NCI-H2227 treated with DMSO at 0.1 percent for 48 hours (cell line): ENCODE results near the gene MYO18B.
"Not testable (repeated sequence)": the region's sequence is repeated elsewhere in the genome, so short reads cannot be mapped to it uniquely, and the experiment has no call there.

Experiments used
- DNase-seq: peaks from one replicate; lab custom pipeline; 2025; lab: John Stamatoyannopoulos, UW

The MYO18B gene, protein sequence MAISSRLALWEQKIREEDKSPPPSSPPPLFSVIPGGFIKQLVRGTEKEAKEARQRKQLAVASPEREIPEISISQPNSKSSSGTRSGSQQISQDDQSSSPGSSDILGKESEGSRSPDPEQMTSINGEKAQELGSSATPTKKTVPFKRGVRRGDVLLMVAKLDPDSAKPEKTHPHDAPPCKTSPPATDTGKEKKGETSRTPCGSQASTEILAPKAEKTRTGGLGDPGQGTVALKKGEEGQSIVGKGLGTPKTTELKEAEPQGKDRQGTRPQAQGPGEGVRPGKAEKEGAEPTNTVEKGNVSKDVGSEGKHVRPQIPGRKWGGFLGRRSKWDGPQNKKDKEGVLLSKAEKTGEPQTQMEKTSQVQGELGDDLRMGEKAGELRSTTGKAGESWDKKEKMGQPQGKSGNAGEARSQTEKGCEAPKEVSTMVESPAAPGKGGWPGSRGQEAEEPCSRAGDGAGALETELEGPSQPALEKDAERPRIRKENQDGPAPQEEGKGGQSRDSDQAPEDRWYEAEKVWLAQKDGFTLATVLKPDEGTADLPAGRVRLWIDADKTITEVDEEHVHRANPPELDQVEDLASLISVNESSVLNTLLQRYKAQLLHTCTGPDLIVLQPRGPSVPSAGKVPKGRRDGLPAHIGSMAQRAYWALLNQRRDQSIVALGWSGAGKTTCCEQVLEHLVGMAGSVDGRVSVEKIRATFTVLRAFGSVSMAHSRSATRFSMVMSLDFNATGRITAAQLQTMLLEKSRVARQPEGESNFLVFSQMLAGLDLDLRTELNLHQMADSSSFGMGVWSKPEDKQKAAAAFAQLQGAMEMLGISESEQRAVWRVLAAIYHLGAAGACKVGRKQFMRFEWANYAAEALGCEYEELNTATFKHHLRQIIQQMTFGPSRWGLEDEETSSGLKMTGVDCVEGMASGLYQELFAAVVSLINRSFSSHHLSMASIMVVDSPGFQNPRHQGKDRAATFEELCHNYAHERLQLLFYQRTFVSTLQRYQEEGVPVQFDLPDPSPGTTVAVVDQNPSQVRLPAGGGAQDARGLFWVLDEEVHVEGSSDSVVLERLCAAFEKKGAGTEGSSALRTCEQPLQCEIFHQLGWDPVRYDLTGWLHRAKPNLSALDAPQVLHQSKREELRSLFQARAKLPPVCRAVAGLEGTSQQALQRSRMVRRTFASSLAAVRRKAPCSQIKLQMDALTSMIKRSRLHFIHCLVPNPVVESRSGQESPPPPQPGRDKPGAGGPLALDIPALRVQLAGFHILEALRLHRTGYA (N-terminal part only)

DNA sequence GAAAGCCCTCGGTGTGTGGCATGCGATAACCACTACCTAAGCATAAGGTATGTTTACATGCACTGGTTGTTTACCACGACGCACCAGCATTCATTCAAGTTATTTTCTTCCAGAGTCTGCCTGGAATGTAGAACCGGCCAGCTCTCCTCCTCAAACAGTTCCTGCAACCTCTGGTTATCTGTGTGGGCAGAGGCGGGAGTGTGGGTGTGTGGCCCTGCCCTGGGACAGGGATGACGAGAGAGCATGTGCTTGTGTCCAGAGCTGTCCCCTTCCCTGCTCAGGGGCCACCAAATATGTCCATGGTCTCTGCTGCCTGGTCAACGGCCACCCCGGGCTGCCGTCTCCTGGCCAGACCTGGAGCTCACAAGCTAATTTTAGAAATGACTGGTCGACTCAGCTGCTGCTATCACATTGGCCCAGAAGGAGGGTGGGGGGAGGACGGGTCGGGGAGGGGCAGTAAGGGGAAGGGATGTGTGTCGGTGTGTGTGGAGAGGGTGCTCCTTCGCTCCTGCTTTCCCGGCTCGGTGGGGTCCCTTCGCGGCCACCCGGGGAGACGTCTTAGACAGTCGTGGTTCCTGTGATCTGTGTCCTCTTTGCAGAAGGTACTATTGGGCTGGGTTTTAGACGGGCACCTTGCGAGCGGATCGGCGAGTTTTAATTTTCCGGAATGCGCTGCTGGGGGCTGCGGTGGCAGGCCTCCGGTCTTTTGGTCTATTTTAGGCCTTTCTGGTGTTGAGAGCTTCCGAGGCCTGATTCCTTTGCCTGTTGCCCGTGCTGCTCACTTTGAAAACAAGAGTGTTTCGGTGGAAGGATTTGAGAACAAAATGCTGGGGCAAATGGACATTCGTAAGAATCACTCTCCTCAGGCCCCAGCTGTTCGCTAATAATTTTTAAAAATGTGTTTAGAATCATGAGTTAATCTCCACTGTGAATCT lies at the start of gene MYO18B:
Gene MYO18B, plus strand, starts transcription at position 497 of the 935 bp plus-strand sequence. CDS start 18,905 bp downstream, outside the sequence.
- no peak for DNase-seq

DNA sequence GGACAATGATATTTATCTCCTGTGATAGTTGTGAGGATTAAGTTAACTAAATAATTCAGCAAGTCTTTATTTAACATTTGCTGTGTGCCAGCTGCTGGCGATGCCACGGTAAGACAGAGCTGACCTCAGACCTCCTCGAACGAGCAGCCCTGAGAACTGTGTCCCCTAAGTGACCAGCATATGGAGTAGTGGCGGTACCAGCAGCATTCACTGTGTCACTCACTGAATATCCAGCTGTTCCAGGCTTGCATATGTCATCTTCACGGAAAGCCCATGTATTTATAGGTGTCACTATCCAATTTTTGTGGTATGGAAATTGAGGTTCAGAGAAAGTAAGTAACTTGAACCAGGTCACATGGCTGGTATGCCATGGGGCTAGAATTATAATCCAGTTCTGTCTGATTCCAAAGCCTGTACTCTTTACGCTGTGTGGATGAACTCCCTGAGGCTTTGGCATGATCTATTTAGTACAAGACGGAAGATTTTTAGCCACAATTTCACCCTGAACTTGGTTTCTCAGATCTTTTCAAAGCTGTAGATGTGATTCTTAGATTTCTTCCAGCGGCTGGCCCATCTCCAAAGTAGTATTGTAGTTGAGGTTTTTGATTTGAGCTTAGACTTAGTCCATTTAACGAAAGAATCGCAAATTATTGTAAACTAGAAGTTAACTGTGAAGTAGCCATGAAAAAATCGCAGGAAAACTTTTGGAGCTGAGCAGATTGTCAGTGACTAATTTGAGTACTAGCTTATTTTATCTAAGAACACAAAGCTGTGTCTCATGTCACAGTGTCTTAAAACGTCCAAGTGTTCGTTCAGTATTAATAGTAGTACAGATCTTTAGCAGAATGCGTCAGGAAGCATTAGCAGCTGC lies 49.4 kb upstream of the MYO18B start:
- no peak for DNase-seq

GRCh38 chr22:25693268-25693565 lies 48.8 kb upstream of the MYO18B start:
- no peak for DNase-seq

- no peak for DNase-seq
Measured at GRCh38 chr22:25694196-25694907, 47.6 kb upstream of the MYO18B start.

DNA sequence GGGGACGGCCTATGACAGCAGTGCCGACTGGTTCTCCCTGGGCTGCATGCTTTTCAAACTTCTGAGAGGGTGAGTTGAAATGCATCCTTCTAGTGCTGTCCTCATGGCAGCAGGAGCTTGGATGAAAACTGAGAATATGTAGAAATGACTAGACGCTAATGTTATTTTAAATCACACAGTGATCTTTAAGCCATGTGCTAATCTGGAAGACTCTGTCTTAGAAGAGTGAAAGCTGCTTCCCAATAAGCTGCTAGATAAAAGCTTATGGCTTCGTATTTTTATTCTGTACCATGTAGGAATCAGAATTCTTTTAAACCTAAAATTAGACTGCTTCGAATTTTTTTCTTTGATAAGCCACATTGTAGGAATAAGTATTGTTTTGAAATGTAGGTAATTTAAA lies 46.8 kb upstream of the MYO18B start:
- DNase-seq: no peak

DNA sequence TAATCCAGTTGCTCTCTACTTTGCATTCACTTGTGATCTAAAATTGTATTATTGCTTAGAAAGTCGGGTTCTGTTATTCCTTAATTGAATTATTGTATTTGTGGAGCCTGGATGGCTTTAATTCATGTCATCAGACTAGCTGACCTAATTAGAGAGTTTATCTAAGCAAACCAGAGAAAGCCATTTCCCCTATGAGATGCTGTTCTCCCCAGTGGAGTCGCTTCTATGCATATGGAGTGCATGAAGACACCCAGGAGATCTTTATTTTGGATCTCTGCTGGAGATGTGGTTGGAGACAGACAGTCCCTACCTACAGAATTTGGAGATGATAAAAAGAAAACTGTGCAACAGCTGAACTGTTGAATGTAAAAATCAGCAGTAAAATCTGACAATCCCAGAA lies 45.2 kb upstream of the MYO18B start:
- no peak for DNase-seq

DNA sequence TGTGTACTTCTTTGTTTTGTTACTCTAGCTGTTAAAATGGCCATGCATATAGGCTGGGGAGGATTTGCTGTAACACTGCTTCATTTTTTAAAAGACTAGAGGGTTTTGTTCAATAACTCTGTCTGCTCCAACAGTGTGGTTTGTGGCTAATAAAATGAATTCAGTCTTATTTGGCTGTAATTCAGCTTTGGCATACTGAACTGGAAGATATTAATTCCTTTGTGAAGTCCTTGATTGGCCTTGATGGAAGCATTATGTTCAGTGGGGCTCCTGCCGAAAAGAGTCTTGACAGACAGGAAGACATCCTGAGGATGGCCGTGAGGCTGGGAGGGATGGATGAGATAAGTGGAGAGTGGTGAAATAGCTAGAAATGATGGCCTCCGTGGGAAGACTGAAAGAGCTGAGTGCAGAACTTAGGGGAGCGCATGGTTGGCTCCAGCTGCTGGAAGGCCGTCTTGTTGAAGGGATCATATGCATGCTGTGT lies 44.8 kb upstream of the MYO18B start:
- no peak for DNase-seq

DNA sequence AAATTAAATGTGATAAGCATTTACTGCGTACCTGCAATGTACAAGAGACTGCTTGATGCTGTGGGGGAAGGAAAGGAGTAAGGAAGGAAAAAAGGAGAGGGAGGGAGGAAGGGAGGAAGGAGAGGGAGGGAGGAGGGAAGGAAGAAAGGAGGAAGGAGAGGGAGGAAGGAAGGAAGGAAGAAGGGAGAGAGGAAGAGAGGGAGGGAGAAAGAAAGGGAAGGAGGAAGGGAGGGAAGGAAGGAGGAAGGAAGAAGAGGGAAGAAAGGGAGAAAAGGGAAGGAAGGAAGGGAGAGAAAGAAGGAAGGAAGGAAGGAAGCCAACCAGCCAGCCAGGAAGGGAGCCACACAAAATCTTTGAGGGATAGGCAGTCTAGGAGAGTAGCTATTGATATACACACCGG lies 44.0 kb upstream of the MYO18B start:
- no peak for DNase-seq

- no peak for DNase-seq
Measured at GRCh38 chr22:25698461-25698860, 43.5 kb upstream of the MYO18B start.

DNA sequence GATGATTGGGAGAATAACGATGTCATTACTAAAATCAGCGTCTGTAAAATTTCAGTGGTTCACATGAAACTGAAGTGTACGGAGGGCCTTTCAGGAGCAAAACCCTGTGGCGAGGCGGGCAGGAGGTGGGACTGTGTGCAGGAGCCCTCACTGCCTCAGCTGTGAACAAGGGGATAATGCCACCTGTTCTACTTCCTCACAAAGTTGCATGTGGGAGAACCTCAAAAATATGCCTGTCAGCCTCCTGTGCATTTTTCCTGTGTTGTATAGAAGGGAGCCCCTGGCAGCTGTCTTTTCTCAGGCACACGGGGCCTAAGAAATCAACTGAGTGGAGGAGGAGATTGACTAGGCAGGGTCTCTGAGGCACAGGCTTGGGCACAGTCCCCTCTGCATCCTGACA lies 43.0 kb upstream of the MYO18B start:
- no peak for DNase-seq

DNA sequence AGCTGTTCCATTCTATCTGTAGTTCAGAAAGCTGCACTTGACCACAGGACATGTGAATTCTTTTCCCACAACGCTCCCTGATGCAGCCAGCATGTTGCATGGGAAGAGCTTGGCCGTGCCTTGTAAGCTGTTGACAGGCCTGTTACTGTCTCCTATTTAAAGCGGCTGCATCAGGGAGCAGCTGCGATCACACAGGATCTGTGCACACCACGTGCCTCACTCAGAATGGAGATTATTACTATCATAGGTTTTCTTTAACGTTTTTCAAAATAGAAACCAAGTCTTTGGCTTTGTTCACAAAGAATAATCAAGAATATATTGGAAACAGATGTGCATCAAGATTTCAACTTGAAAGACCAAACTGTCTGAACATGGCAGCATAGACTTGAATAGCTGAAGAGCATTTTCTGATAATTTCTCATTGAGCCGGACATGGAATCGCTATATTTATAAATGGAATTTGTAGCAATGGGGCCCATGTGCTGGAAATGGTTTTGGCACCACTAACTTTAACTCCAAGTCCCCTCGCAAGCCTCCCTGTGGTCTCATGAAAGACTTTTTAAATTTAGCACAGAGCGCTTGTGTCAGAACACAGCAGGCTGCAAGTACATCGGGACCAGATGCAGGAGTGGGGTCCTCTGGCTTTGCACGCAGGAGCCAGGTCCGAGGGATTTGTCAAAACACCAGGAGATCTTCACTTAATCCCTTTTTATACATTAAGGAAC lies 40.8 kb upstream of the MYO18B start:
- no peak for DNase-seq

GRCh38 chr22:25702040-25702439 lies 39.9 kb upstream of the MYO18B start:
- DNase-seq: peak; percentile 6

GRCh38 chr22:25702571-25703167 lies 39.3 kb upstream of the MYO18B start:
- DNase-seq: no peak

DNA sequence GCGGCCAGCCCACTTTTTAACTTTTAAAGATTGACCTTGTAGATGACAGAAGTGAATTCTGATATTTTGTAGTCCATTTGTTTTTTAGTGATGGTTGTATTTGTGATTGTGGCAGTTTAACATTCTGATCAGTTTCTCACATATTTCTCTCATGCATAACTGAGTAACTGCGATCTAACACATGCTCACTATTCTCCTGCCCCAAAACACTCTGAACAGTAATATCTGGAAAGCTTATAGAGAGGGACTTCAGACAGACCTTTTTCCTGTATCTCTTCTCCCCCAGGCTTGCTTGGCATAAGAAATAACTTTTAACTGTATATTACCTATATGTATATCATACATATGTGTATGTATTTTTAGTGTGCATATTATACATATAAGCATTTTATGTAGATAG lies 37.3 kb upstream of the MYO18B start:
- DNase-seq: no peak

- DNase-seq: no peak
Measured at GRCh38 chr22:25706197-25706596, 35.8 kb upstream of the MYO18B start.

DNA sequence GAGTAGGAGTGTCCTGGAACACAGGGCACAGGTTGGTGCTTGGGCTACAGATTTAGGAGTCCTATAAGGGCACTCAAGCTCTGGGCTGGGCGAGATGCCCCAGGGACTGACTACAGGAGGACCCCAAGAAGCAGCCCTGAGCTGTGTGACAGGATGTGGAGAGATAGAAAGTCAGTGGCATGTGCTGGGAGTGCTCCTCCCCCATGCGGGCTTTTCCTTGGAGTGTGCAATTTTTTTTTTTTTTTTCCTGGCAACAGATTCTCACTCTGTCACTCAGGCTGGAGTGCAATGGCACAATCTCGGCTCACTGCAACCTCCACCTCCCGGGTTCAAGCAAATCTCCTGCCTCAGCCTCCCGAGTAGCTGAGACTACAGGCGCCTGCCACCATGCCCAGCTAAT lies 33.6 kb upstream of the MYO18B start:
- DNase-seq: not testable (repeated sequence)

GRCh38 chr22:25709758-25710157 lies 32.2 kb upstream of the MYO18B start:
- no peak for DNase-seq

- no peak for DNase-seq
Measured at GRCh38 chr22:25710501-25710900, 31.5 kb upstream of the MYO18B start.
